Smooth muscle cell (in vitro differentiated cells): ENCODE data around the gene PARM1. TPM values are rescaled to one million over a fixed set of nuclear protein-coding genes. Genes with fewer than 3 reads are reported as not detected.

Experiments used
- DNase-seq: peaks from one replicate; lab custom pipeline; 2025; ENCODE audit not compliant: unreplicated experiment; lab: John Stamatoyannopoulos, UW
- H2AFZ ChIP-seq: fragments of 200-600 bp; sonication (generic); 2 replicates; pipeline ENCODE4 v1.6.0; 2016; ENCODE audit warnings: antibody characterized with exemption, low read depth, mild to moderate bottlenecking
- H3F3A ChIP-seq: fragments of 200-600 bp; sonication (generic); 2 replicates; pipeline ENCODE4 v1.6.0; 2017; ENCODE audit warnings: antibody characterized with exemption, low read depth
- H3K27ac ChIP-seq: fragments of 200-600 bp; sonication (generic); 2 replicates; pipeline ENCODE4 v1.5.1; 2016; ENCODE audit warnings: low read depth, mild to moderate bottlenecking
- H3K27me3 ChIP-seq: fragments of 200-600 bp; sonication (generic); 2 replicates; pipeline ENCODE4 v1.6.1; 2016; ENCODE audit warnings: low read depth, mild to moderate bottlenecking
- H3K36me3 ChIP-seq: fragments of 200-600 bp; sonication (generic); 2 replicates; pipeline ENCODE4 v1.5.1; 2016; ENCODE audit warnings: low read depth
- H3K4me1 ChIP-seq: fragments of 200-600 bp; sonication (generic); 2 replicates; pipeline ENCODE4 v1.5.1; 2016; ENCODE audit warnings: low read depth
- H3K4me2 ChIP-seq: fragments of 200-600 bp; sonication (generic); 2 replicates; pipeline ENCODE4 v1.6.0; 2016; ENCODE audit warnings: mild to moderate bottlenecking
- H3K4me3 ChIP-seq: fragments of 200-600 bp; sonication (generic); 2 replicates; pipeline ENCODE4 v1.5.1; 2016; ENCODE audit warnings: mild to moderate bottlenecking
- H3K79me2 ChIP-seq: fragments of 200-600 bp; sonication (generic); 2 replicates; pipeline ENCODE4 v1.6.0; 2016; ENCODE audit warnings: low read depth, mild to moderate bottlenecking
- H3K9ac ChIP-seq: fragments of 200-600 bp; sonication (generic); 2 replicates; pipeline ENCODE4 v1.6.0; 2016; ENCODE audit warnings: low read depth
- H3K9me3 ChIP-seq: fragments of 200-600 bp; sonication (generic); replicated peaks from 2 replicates; pipeline ENCODE4 v1.5.1; 2016; ENCODE audit warnings: low read depth
- H4K20me1 ChIP-seq: fragments of 200-600 bp; sonication (generic); 2 replicates; pipeline ENCODE4 v1.6.0; 2016; ENCODE audit warnings: low read depth
- WGBS: methylation state at CpG from one replicate; pipeline ENCODE4 v1.1.7; 2016; ENCODE audit warnings: low lambda C conversion rate; 5-methylcytosine and 5-hydroxymethylcytosine counted together
- polyA plus RNA-seq: library from polyadenylated mRNA; unstranded; fragments of >200 nt; fragmentation: Nextera tagmentation; extraction: Ambion mirVana; gene quantifications from 2 replicates; pipeline ENCODE4 v1.2.1, GENCODE V29; 2016
- total RNA-seq: library from RNA; depleted of rRNA; stranded (reverse); fragments of >200 nt; gene quantifications from 2 replicates; pipeline ENCODE4 v1.2.3, GENCODE V29; 2014
- TF ChIP-seq, protein P1 (sequence below): fragments of 200-600 bp; sonication (generic); IDR thresholded peaks from 2 replicates; pipeline ENCODE4 v1.5.1; 2017; ENCODE audit warnings: borderline replicate concordance, mild to moderate bottlenecking, antibody characterized with exemption; ENCODE audit not compliant: insufficient read depth, poor library complexity, severe bottlenecking

Gene PARM1
- total and polyA plus RNA-seq, 2 experiments from 2014 or later = 38.5 to 46.4 TPM

DNA sequence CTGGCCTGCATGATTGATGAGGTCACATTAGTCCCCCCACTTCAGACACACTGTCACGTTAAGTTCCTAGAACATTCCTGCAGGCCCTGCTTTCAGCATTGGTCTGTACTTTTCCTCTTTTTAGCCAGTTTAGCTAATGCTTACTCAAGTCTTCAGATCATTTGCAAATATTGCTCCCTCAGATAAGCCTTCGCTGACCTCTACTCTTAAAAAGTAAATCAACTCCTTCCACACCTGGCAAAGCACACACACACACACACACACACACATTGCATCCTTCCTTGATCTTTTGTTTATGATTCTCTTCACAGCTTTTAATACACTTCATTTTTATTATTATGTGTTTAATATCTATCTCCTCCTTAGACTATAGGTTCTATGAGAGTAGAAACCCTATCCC lies 31.4 kb downstream of the PARM1 start:
- no peak for DNase-seq
- TF ChIP-seq, protein P1, sequence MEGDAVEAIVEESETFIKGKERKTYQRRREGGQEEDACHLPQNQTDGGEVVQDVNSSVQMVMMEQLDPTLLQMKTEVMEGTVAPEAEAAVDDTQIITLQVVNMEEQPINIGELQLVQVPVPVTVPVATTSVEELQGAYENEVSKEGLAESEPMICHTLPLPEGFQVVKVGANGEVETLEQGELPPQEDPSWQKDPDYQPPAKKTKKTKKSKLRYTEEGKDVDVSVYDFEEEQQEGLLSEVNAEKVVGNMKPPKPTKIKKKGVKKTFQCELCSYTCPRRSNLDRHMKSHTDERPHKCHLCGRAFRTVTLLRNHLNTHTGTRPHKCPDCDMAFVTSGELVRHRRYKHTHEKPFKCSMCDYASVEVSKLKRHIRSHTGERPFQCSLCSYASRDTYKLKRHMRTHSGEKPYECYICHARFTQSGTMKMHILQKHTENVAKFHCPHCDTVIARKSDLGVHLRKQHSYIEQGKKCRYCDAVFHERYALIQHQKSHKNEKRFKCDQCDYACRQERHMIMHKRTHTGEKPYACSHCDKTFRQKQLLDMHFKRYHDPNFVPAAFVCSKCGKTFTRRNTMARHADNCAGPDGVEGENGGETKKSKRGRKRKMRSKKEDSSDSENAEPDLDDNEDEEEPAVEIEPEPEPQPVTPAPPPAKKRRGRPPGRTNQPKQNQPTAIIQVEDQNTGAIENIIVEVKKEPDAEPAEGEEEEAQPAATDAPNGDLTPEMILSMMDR = no peak
- no peak overlapping the region for H3K4me3 ChIP-seq
- no peaks in the 10 kb centered on the region for H3K79me2 ChIP-seq
- H3K36me3 ChIP-seq = peaks cover 4% of the 10 kb centered on the region
- 89% methylated on average over 2 of the region's 2 CpGs for WGBS
- H2AFZ ChIP-seq = no peak overlapping the region
- H4K20me1 ChIP-seq = no peaks in the 10 kb centered on the region
- H3K4me1 ChIP-seq = no peaks in the 10 kb centered on the region
- H3K27ac ChIP-seq = no peak overlapping the region
- no peak overlapping the region for H3K9ac ChIP-seq
- H3K9me3 ChIP-seq = no peaks in the 10 kb centered on the region
- no peaks in the 10 kb centered on the region for H3K27me3 ChIP-seq
- H3K4me2 ChIP-seq = no peak overlapping the region
- no peaks in the 10 kb centered on the region for H3F3A ChIP-seq

DNA sequence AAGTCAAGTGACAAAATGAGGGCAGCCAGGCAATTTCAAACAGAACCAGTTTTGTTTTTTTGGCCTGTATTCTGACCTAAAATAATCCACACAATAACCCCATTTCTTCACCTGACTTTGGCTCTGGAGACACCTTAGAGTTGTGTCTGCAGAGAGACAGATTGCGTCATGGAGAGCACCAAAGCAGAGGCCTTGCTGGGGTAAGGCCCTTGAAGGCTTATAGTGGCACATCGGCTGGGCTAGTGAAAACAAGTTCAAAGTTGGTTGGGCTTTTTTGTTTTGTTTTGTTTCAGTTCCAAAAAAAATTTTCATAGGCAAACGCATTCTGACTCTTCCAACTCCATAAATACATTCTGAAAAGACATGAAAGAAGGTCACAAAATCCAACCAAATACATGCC lies 34.4 kb downstream of the PARM1 start:
- Histone ChIP-seq H3K9ac (no peak overlapping the region), H3K4me1 (no peaks in the 10 kb centered on the region), H3F3A (no peaks in the 10 kb centered on the region), H3K9me3 (no peaks in the 10 kb centered on the region), H3K36me3 (no peaks in the 10 kb centered on the region), H3K4me3 (no peak overlapping the region), H3K27ac (no peak overlapping the region), H3K79me2 (no peaks in the 10 kb centered on the region), H4K20me1 (no peaks in the 10 kb centered on the region), H2AFZ (no peak overlapping the region), H3K27me3 (no peaks in the 10 kb centered on the region), H3K4me2 (no peak overlapping the region)
- DNase-seq = no peak
- TF ChIP-seq, protein P1 = no peak
- WGBS = 96% methylated on average over 3 of the region's 3 CpGs

DNA sequence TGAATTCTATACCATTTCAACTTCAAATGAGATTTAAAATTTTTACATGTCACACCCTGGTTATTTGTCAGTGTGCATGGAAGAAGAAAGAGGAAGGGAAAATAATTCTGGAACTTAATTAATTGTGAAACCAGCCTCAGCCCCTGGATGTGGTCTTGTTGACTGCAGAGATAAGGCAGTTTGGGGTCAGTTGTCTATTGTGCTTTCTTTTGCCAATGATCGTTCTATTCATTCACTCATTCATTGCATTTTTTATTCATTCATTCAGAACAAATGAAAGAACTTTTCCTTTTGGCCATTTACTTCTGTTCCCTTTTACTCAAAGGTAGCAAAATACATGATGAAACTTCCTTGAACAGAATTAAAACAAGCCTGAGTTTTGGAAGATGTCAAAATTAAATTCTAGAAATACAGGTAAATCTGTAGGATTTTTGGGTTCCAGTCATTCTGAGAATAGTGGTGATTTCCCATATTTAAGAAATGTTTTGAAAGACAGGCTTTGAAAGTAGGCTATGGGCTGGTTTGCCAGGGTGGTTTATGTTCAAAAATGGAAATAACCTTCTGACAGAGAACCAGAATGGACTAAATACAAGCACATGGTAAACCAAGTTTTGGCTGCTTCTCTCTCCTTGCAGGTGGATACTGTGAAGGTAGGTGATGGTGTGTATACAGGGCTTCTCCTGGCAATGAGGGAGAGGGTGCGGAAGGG lies 35.7 kb downstream of the PARM1 start:
- Histone ChIP-seq H2AFZ (no peak overlapping the region), H3K36me3 (no peaks in the 10 kb centered on the region), H3K4me1 (no peaks in the 10 kb centered on the region), H3K27ac (no peak overlapping the region), H3K9ac (no peak overlapping the region), H3K79me2 (no peaks in the 10 kb centered on the region), H3K27me3 (no peaks in the 10 kb centered on the region), H4K20me1 (no peaks in the 10 kb centered on the region), H3K4me3 (no peak overlapping the region), H3F3A (no peaks in the 10 kb centered on the region), H3K4me2 (no peak overlapping the region), H3K9me3 (no peaks in the 10 kb centered on the region)
- TF ChIP-seq, protein P1 = no peak
- WGBS = 97% methylated on average over 2 of the region's 2 CpGs
- no peak for DNase-seq
